ENCODE measurements around the gene DLG5. TPM values are rescaled to one million over a fixed set of nuclear protein-coding genes. Genes with fewer than 3 reads are reported as not detected.

Gene DLG5
- total and polyA plus RNA-seq, 10 of the 15 experiments (the other 5 are each of a cell fraction or from before 2014, with no cell fraction given): 0.18 to 6.6 (median 2.7) TPM

GRCh38 chr10:77850620-77851231 lies 75.8 kb downstream of the DLG5 start:
- DNase-seq (ENCODE audit: low read depth, low spot score): no peak
- no peak for FAIRE-seq
- no peak for ATAC-seq
- SMC1A ChIA-PET (ENCODE audit: uncharacterized antibody, unreplicated experiment): no interaction called here
- BruUV-seq (replicated peaks): no TSS peak
- Histone ChIP-seq H3K9ac (ENCODE audit: control insufficient read depth, insufficient read depth, low read length) (no peak overlapping the region), H3K79me2 (ENCODE audit: control insufficient read depth, insufficient read depth, low read length) (no peaks in the 10 kb centered on the region), H3K4me1 (ENCODE audit: control insufficient read depth, insufficient read depth, low read length) (peaks cover 9% of the 10 kb centered on the region), H3K4me2 (ENCODE audit: control insufficient read depth, insufficient read depth) (no peak overlapping the region), H3K27me3 (replicated peaks in 1 of 2; ENCODE audit: control insufficient read depth in 2 of 2, insufficient read depth in 2 of 2, low read length in 1 of 2) (no peaks in the 10 kb centered on the region), H3K9me3 (replicated peaks; ENCODE audit: control insufficient read depth, insufficient read depth, low read length) (no peaks in the 10 kb centered on the region), H2AFZ (ENCODE audit: control insufficient read depth, low read depth, low read length) (no peak overlapping the region), H4K20me1 (ENCODE audit: control insufficient read depth, insufficient read depth) (no peaks in the 10 kb centered on the region), H3K4me3 (no peak overlapping the region), H3K27ac (ENCODE audit: control insufficient read depth, insufficient read depth) (no peak overlapping the region), H3K36me3 (ENCODE audit: control insufficient read depth in 2 of 2, insufficient read depth in 2 of 2, low read length in 1 of 2) (peaks cover 0 to 6% of the 10 kb centered on the region in 2 experiments; a peak in 3 of 4 replicates)
- intact Hi-C loops (cut with micrococcal nuclease; ENCODE audit: unreplicated experiment) (no loop called here), in situ Hi-C loops (cut with MboI) (no loop called here)
- CTCF ChIA-PET: no interaction called here
- RAD21 ChIA-PET (ENCODE audit: unreplicated experiment): no interaction called here
- no peak for TF ChIP-seq CBX5 (IDR thresholded peaks at IDR 0.05; ENCODE audit: low read depth)
- TF ChIP-seq MLLT1 (IDR thresholded peaks at IDR 0.05): no peak
- no peak for TF ChIP-seq EP300 (IDR thresholded peaks at IDR 0.05; ENCODE audit: borderline replicate concordance in 1 of 2, control insufficient read depth in 1 of 2, low read depth in 2 of 2, low read length in 2 of 2)
- no peak for TF ChIP-seq NKRF (conservative IDR thresholded peaks at IDR 0.05)
- no peak for TF ChIP-seq JUND (IDR thresholded peaks at IDR 0.05; ENCODE audit: low read depth, low read length)
- 80% methylated on average over 17 of the region's 17 CpGs for WGBS (ENCODE audit: insufficient coverage, insufficient replicate concordance, low lambda C conversion rate, missing lambda C conversion rate)
- POLR2A ChIA-PET: no interaction called here
